GM06990 (cell line): ENCODE measurements around the gene GSTM1.
"Not testable (repeated sequence)": the region's sequence is repeated elsewhere in the genome, so short reads cannot be mapped to it uniquely, and the experiment has no call there.

Experiments
- DNase-seq: peaks from one replicate; pipeline ENCODE4 v3.0.0-alpha.2; 2011; ENCODE audit not compliant: insufficient read length; ENCODE audit errors: extremely low read depth
- H3K27me3 ChIP-seq: replicated peaks from 2 replicates; pipeline ENCODE4 v1.6.0; 2011; ENCODE audit warnings: low read length; ENCODE audit not compliant: control insufficient read depth, insufficient read depth
- H3K36me3 ChIP-seq: 2 replicates; pipeline ENCODE4 v1.5.1; 2011; ENCODE audit warnings: low read length; ENCODE audit not compliant: control insufficient read depth, insufficient read depth
- H3K4me3 ChIP-seq: replicated peaks from 2 replicates; pipeline ENCODE4 v1.5.1; 2011; ENCODE audit warnings: low read depth, mild to moderate bottlenecking, control low read depth, low read length
- TF ChIP-seq, protein P1 (sequence below): IDR thresholded peaks from 2 replicates; pipeline ENCODE4 v1.5.1; 2011; ENCODE audit warnings: low read length, control low read depth, mild to moderate bottlenecking, inconsistent platforms; ENCODE audit not compliant: insufficient read depth, poor library complexity, severe bottlenecking

The GSTM1 gene

DNA sequence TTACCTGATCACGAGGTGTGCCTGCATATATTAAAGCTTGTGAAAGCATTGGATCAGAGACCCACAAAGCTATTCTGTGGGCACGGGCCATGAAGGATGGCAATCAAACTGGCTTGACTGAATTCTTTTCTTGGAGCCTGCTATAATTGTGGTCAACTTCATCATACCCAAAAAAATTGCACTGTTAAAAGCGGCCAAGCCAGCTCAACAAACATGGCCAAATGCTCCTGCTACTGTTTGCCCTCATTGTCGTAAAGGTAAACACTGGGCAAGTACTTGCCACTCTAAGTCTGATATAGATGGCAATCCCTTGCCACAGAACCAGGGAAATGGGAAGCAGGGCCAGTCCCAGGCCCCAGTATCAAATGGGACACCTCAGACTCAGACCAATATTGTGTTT, 17.8 kb downstream of the GSTM1 start:
- no peak for DNase-seq
- TF ChIP-seq, protein P1, sequence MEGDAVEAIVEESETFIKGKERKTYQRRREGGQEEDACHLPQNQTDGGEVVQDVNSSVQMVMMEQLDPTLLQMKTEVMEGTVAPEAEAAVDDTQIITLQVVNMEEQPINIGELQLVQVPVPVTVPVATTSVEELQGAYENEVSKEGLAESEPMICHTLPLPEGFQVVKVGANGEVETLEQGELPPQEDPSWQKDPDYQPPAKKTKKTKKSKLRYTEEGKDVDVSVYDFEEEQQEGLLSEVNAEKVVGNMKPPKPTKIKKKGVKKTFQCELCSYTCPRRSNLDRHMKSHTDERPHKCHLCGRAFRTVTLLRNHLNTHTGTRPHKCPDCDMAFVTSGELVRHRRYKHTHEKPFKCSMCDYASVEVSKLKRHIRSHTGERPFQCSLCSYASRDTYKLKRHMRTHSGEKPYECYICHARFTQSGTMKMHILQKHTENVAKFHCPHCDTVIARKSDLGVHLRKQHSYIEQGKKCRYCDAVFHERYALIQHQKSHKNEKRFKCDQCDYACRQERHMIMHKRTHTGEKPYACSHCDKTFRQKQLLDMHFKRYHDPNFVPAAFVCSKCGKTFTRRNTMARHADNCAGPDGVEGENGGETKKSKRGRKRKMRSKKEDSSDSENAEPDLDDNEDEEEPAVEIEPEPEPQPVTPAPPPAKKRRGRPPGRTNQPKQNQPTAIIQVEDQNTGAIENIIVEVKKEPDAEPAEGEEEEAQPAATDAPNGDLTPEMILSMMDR, result no peak
- H3K36me3 ChIP-seq, result no peaks in the 10 kb centered on the region
- H3K27me3 ChIP-seq, result no peaks in the 10 kb centered on the region
- H3K4me3 ChIP-seq, result no peak overlapping the region

DNA sequence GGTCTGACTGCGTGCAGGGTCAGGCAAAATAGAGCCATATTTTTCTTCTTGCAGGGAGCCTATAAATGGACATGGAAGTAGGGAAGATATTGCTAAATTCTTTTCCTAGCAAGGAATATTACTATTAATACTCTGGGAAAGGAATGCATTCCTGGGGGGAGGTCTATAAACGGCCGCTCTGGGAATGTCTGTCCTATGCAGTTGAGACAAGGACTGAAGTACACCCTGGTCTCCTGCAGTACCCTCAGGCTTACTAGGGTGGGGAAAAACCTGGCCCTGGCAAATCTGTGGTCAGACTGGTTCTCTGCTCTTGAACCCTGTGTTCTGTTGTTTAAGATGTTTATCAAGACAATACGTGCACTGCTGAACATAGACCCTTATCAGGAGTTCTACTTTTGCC, 21.3 kb downstream of the GSTM1 start:
- not testable (repeated sequence) for H3K27me3 ChIP-seq, H3K4me3 ChIP-seq, H3K36me3 ChIP-seq, DNase-seq

DNA sequence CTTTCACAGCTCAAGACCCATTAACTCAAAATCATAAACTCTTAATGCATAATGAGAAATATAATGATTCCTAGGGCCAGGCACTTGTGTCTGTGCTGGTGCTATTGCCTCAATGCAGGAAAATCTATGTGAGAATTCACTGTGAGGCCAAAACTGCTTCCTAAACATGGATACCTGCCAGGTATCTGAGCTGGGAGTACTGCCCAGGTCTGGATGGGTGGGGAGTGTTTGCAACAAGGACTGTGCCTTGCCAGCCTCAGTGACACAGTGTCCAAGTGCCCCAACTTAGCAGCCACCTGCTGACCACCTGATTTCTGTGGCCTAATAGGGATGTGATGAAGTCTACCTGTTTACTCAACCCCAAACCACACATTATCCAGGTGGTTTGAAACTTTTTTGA, 22.2 kb downstream of the GSTM1 start:
- not testable (repeated sequence) for H3K4me3 ChIP-seq, DNase-seq, H3K27me3 ChIP-seq, H3K36me3 ChIP-seq

DNA sequence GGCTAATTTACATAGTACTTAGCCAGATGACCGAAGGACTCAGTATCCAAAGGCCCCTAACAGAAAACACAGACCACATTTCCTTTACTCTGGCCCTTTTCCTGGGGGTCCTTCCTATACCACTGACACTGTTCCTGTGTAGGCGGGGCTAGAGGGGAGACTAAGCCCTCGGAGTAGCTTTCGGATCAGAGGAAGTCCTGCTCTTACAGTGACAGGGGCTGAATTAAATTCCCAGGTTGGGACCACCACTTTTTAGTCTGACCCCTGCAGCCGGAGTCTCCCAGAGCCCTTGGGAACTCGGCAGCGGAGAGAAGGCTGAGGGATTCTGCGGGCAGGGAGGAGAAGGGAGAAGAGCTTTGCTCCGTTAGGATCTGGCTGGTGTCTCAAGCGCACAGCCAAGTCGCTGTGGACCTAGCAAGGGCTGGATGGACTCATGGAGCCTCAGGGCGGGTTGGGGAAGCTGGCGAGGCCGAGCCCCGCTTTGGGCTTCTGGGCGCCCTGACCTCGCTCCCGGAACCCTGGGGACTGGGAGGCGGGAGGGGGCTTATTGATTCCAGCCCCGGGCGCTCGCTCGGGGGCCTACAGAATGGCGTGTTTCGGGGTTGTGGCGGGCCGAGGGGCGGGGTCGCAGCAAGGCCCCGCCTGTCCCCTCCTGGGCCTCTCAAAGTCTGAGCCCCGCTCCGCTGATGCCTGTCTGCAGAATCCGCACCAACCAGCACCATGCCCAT, 24.1 kb downstream of the GSTM1 start, which contains the start of gene GSTM5:
TSS of gene GSTM5 (plus strand) at position 659 of the 728 bp plus-strand sequence. CDS start at position 721, 62 bp downstream.
- not testable (repeated sequence) for H3K4me3 ChIP-seq, DNase-seq

DNA sequence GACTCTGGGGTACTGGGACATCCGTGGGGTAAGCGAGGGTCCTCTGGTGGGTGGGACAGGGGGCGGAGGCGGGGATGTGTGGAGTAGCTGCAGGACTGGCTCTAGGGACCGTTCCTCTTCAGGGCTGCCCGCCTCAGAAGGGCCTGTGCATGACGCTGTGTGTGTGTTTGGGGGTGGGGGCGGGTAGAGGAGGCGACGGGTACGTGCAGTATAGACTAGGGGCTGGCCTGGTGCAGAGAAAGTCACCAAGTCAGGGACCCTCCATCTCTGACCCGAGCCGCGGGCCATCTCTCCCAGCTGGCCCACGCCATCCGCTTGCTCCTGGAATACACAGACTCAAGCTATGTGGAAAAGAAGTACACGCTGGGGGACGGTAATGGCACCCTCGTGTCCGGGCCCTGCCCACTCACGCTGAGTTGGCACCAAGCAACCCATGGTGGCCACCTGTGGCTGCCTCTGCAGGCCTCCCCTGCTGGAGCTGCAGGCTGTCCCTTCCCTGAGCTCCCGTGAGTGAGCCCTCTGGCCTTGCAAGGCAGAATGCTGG, 24.8 kb downstream of the GSTM1 start:
- H3K27me3 ChIP-seq, result no peaks in the 10 kb centered on the region
- no peaks in the 10 kb centered on the region for H3K36me3 ChIP-seq
- no peak overlapping the region for H3K4me3 ChIP-seq
- no peak for DNase-seq
- TF ChIP-seq, protein P1, result no peak

More for the DNA sequence above, 24.1 kb downstream of the GSTM1 start, which contains the start of gene GSTM5:
- H3K36me3 ChIP-seq, H3K27me3 ChIP-seq: not testable (repeated sequence)

DNA sequence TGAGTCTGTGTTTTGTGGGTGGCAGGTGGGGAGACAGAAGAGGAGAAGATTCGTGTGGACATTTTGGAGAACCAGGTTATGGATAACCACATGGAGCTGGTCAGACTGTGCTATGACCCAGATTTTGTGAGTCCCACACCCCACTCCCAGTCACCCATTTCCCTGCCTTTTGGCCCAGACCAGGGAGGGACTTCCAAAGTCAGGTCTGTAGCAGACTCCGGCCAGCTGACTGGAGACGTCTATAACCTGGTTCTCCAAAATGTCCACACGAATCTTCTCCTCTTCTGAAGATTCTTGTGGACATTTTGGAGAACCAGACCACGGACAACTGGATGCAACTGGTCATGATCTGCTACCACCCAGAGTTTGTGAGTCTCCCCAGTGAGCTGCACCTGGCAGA, 26.0 kb downstream of the GSTM1 start:
- Histone ChIP-seq H3K27me3 (no peaks in the 10 kb centered on the region), H3K36me3 (no peaks in the 10 kb centered on the region), H3K4me3 (no peak overlapping the region)
- TF ChIP-seq, protein P1, result no peak
- DNase-seq, result no peak

DNA sequence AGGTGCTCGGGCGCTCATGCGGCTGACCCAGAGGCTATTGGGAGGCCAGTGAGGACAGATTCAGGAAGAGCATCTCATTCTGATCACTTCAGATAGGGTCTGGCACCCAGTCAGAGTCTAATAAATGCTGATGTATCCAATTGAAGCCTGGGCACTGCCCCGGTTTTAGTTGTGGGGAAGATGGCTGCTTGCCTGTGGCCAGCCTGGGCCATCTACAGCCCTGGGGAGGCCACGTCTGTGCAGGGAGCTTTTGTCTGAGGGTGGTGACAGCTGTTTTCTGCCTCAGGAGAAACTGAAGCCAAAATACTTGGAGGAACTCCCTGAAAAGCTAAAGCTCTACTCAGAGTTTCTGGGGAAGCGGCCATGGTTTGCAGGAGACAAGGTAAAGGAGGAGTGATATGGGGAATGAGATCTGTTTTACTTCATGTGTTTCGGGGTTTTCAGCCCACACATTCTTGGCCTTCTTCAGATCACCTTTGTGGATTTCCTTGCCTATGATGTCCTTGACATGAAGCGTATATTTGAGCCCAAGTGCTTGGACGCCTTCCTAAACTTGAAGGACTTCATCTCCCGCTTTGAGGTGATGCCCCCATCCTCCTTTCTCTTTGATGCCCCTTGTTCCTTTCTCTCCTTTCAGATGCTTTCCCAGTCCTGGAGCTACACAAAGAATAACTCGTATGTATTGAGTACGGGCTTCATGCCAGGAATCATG, 27.2 kb downstream of the GSTM1 start:
- TF ChIP-seq, protein P1, result no peak
- H3K27me3 ChIP-seq, result no peaks in the 10 kb centered on the region
- H3K4me3 ChIP-seq, result no peak overlapping the region
- H3K36me3 ChIP-seq, result no peaks in the 10 kb centered on the region
- no peak for DNase-seq
